ENCODE data around the gene MBD5.

Gene MBD5

DNA sequence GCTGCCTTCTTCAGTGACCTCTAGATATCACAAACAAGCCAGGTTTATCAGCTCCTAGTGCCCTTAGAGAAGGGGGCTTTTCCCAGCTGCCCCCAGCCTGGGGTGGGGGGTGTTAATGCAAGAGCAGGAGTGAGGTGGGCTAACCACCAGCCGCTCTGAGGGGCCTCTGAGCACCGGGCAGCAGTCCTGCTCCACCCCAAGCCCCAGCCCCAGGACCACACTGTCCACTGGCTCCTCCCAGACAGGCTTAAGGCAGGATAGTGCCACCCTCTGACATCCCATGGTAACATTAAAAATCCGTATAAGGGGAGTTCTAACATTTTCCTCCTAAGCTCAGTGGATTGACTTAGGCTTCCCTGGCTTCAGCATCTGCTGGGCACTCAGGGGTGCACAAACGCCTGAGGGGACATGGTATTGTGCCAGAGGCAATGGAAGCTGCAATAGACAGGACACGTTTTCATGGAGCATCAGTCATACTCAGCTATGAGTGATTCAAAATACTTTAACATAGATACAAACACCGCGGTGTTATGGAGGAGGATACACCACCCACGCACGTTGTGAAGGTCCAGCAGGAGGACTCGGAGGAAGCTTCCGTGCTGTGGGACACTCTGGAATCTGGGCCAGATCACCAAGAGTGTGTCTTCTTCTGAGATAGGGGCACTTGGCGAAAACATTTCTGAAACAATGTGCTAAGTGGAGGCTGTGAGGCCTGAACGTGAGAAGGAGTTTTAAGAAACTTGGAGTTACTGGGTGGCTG is 511.0 kb downstream of the MBD5 start:
- Histone ChIP-seq H3K18ac (ENCODE audit: low read length) (no peak overlapping the region), H3K79me1 (ENCODE audit: low read depth, low read length) (no peaks in the 10 kb centered on the region), H3K4ac (ENCODE audit: low read length) (no peak overlapping the region), H2BK120ac (ENCODE audit: low read depth, low read length) (no peak overlapping the region), H4K91ac (ENCODE audit: low read depth, low read length, poor library complexity) (no peak overlapping the region), H3K36me3 (replicated peaks in 1 of 2; ENCODE audit: control insufficient read depth in 2 of 2, insufficient read depth in 2 of 2, low read length in 2 of 2) (no peaks in the 10 kb centered on the region), H3K4me2 (ENCODE audit: insufficient read depth, low read length, poor library complexity, severe bottlenecking) (no peak overlapping the region), H3K4me3 (ENCODE audit: low read length in 2 of 2) (no peak overlapping the region), H3K23ac (ENCODE audit: low read depth, low read length, poor library complexity) (no peak overlapping the region), H2BK5ac (ENCODE audit: low read length) (no peak overlapping the region), H3K9me3 (replicated peaks in 1 of 2; ENCODE audit: control insufficient read depth in 2 of 2, insufficient read depth in 1 of 2, low read depth in 1 of 2, low read length in 2 of 2) (peaks cover 0 to 3% of the 10 kb centered on the region in 2 donors), H2BK12ac (ENCODE audit: low read length) (no peak overlapping the region), H3K9ac (ENCODE audit: low read depth, low read length, poor library complexity) (no peak overlapping the region), H4K8ac (ENCODE audit: low read depth, low read length) (no peak overlapping the region), H2BK15ac (ENCODE audit: low read length) (no peak overlapping the region), H3K27me3 (ENCODE audit: control insufficient read depth in 3 of 3, insufficient read depth in 3 of 3, low read depth in 1 of 3, low read length in 3 of 3) (peaks cover 0 to 2% (median 2%) of the 10 kb centered on the region in 3 experiments), H3K4me1 (ENCODE audit: control insufficient read depth in 2 of 2, insufficient read depth in 1 of 2, low read depth in 1 of 2, low read length in 2 of 2) (peaks cover 3 to 10% of the 10 kb centered on the region in 2 donors), H2AK5ac (ENCODE audit: low read depth, low read length) (no peak overlapping the region), H2AFZ (ENCODE audit: low read length) (no peak overlapping the region), H3K14ac (ENCODE audit: low read length) (no peak overlapping the region), H3K27ac (replicated peaks; ENCODE audit: low read length) (no peak overlapping the region)
- no peak for DNase-seq (ENCODE audit: low spot score)
- no CpG with 5 or more reads among the region's 13 CpGs for WGBS, 2 donors (ENCODE audit: extremely low coverage in 2 of 2, insufficient read length in 2 of 2, insufficient replicate concordance in 1 of 2)

DNA sequence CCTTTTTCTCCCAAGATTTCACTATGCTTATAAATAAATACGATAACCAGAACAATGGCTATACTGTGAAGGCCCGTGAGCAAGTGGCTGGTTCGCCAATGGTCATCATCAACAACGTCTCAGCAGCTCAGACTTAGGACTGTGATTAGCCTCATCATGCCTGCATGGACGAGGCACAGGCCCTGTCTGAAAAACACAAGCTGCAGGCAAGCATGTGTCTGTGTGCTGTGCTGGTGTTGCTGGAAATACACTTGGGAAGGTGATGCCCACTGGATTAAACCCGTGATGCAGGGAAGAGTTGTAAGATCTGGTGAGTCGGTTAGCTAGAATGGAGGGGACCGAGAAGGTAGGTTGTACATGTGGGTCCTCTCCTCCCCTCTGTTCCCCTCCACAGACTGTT is 512.1 kb downstream of the MBD5 start:
- no peak overlapping the region for H3K4me2 ChIP-seq (ENCODE audit: insufficient read depth, low read length, poor library complexity, severe bottlenecking)
- H2BK5ac ChIP-seq (ENCODE audit: low read length) = no peak overlapping the region
- H3K14ac ChIP-seq (ENCODE audit: low read length) = no peak overlapping the region
- H4K8ac ChIP-seq (ENCODE audit: low read depth, low read length) = no peak overlapping the region
- H4K91ac ChIP-seq (ENCODE audit: low read depth, low read length, poor library complexity) = peak overlapping the region; percentile 20
- H3K27me3 ChIP-seq (ENCODE audit: control insufficient read depth in 3 of 3, insufficient read depth in 3 of 3, low read depth in 1 of 3, low read length in 3 of 3) = peaks cover 0 to 8% (median 2%) of the 10 kb centered on the region in 3 experiments
- no peaks in the 10 kb centered on the region for H3K9me3 ChIP-seq (replicated peaks in 1 of 2; ENCODE audit: control insufficient read depth in 2 of 2, insufficient read depth in 1 of 2, low read depth in 1 of 2, low read length in 2 of 2)
- H3K4me1 ChIP-seq (ENCODE audit: control insufficient read depth in 2 of 2, insufficient read depth in 1 of 2, low read depth in 1 of 2, low read length in 2 of 2) = peaks cover 4 to 7% of the 10 kb centered on the region in 2 donors
- no CpG with 5 or more reads among the region's 8 CpGs for WGBS, 2 donors (ENCODE audit: extremely low coverage in 2 of 2, insufficient read length in 2 of 2, insufficient replicate concordance in 1 of 2)
- H3K27ac ChIP-seq (replicated peaks; ENCODE audit: low read length) = no peak overlapping the region
- no peak overlapping the region for H3K18ac ChIP-seq (ENCODE audit: low read length)
- H3K4me3 ChIP-seq (ENCODE audit: low read length in 2 of 2) = no peak overlapping the region
- no peak for DNase-seq (ENCODE audit: low spot score)
- no peak overlapping the region for H2BK15ac ChIP-seq (ENCODE audit: low read length)
- no peak overlapping the region for H2AFZ ChIP-seq (ENCODE audit: low read length)
- no peak overlapping the region for H3K23ac ChIP-seq (ENCODE audit: low read depth, low read length, poor library complexity)
- H3K79me1 ChIP-seq (ENCODE audit: low read depth, low read length) = no peaks in the 10 kb centered on the region
- no peaks in the 10 kb centered on the region for H3K36me3 ChIP-seq (replicated peaks in 1 of 2; ENCODE audit: control insufficient read depth in 2 of 2, insufficient read depth in 2 of 2, low read length in 2 of 2)
- H2BK12ac ChIP-seq (ENCODE audit: low read length) = no peak overlapping the region
- H2BK120ac ChIP-seq (ENCODE audit: low read depth, low read length) = no peak overlapping the region
- no peak overlapping the region for H2AK5ac ChIP-seq (ENCODE audit: low read depth, low read length)
- no peak overlapping the region for H3K4ac ChIP-seq (ENCODE audit: low read length)
- H3K9ac ChIP-seq (ENCODE audit: low read depth, low read length, poor library complexity) = no peak overlapping the region

DNA sequence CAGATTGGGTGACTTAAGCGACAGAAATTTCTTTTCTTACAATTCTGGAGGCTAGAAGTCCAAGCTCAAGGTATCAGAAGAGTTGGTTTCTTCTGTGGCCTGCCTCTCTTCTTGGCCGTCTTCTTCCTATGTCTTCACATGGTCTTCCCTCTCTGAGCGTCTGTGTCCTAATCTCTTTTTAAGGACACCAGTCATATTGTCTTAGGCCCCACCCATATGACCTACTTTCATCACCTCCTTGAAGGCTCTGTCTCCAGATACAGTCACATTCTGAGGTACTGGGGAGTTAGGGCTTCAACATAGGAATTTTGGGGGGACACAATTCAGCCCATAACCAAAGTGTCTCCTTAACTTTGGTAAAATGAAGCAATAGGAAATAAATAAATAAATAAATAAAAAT is 512.8 kb downstream of the MBD5 start:
- Histone ChIP-seq H4K91ac (ENCODE audit: low read depth, low read length, poor library complexity) (no peak overlapping the region), H3K4ac (ENCODE audit: low read length) (no peak overlapping the region), H3K27ac (replicated peaks; ENCODE audit: low read length) (no peak overlapping the region), H3K14ac (ENCODE audit: low read length) (no peak overlapping the region), H2AFZ (ENCODE audit: low read length) (no peak overlapping the region), H3K79me1 (ENCODE audit: low read depth, low read length) (no peaks in the 10 kb centered on the region), H3K4me1 (ENCODE audit: control insufficient read depth in 2 of 2, insufficient read depth in 1 of 2, low read depth in 1 of 2, low read length in 2 of 2) (peaks cover 7% of the 10 kb centered on the region in 2 donors), H3K36me3 (replicated peaks in 1 of 2; ENCODE audit: control insufficient read depth in 2 of 2, insufficient read depth in 2 of 2, low read length in 2 of 2) (no peaks in the 10 kb centered on the region), H2BK120ac (ENCODE audit: low read depth, low read length) (no peak overlapping the region), H3K9me3 (replicated peaks in 1 of 2; ENCODE audit: control insufficient read depth in 2 of 2, insufficient read depth in 1 of 2, low read depth in 1 of 2, low read length in 2 of 2) (no peaks in the 10 kb centered on the region), H2BK12ac (ENCODE audit: low read length) (no peak overlapping the region), H3K9ac (ENCODE audit: low read depth, low read length, poor library complexity) (no peak overlapping the region), H3K23ac (ENCODE audit: low read depth, low read length, poor library complexity) (no peak overlapping the region), H2BK5ac (ENCODE audit: low read length) (no peak overlapping the region), H2BK15ac (ENCODE audit: low read length) (no peak overlapping the region), H3K4me3 (ENCODE audit: low read length in 2 of 2) (no peak overlapping the region), H3K18ac (ENCODE audit: low read length) (no peak overlapping the region), H3K4me2 (ENCODE audit: insufficient read depth, low read length, poor library complexity, severe bottlenecking) (no peak overlapping the region), H3K27me3 (ENCODE audit: control insufficient read depth in 3 of 3, insufficient read depth in 3 of 3, low read depth in 1 of 3, low read length in 3 of 3) (peaks cover 0 to 8% (median 2%) of the 10 kb centered on the region in 3 experiments), H2AK5ac (ENCODE audit: low read depth, low read length) (no peak overlapping the region), H4K8ac (ENCODE audit: low read depth, low read length) (no peak overlapping the region)
- no CpG with 5 or more reads among the region's 3 CpGs for WGBS, 2 donors (ENCODE audit: extremely low coverage in 2 of 2, insufficient read length in 2 of 2, insufficient replicate concordance in 1 of 2)
- no peak for DNase-seq (ENCODE audit: low spot score)

DNA sequence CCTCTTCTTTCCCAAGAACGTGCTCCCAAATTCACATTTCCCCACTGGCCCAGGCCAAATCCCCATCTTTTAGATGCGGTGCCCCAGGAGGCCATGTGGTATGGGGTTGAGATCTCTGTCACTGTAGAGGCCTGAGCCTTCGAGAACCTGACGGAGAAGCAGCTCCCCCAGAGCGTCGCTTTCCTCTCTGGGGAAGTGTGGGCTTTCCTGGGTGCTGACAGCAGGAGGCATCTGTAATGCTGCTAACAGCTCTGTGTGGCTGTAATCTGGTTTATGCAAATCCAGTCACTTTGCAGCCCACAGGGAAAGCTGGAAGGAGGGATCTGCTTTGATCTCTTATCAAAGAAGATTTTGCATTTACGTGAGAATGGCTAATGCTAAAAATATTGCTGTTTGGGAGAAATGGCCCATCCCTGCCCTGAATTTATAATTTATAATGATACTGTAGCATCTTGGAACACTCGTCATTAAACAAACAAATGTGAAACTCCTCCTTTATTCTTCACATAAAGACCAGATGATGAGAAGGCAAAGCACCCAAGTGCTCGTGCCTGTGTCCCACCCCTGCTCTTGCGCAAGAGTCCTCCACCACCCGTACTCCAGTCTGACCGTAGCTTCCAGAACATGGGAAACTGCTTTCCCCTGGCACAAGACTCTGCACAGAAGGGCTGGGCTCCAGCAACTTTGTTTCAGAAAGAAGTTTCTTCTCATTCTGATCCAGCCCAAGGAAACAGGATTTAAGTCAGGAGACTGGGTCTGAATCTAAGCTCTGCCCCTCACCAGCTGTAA is 513.7 kb downstream of the MBD5 start:
- no CpG with 5 or more reads among the region's 12 CpGs for WGBS, 2 donors (ENCODE audit: extremely low coverage in 2 of 2, insufficient read length in 2 of 2, insufficient replicate concordance in 1 of 2)
- Histone ChIP-seq H3K4me3 (ENCODE audit: low read length in 2 of 2) (no peak overlapping the region), H2BK120ac (ENCODE audit: low read depth, low read length) (no peak overlapping the region), H2AFZ (ENCODE audit: low read length) (no peak overlapping the region), H2AK5ac (ENCODE audit: low read depth, low read length) (no peak overlapping the region), H2BK15ac (ENCODE audit: low read length) (no peak overlapping the region), H3K18ac (ENCODE audit: low read length) (no peak overlapping the region), H3K4ac (ENCODE audit: low read length) (no peak overlapping the region), H4K8ac (ENCODE audit: low read depth, low read length) (no peak overlapping the region), H4K91ac (ENCODE audit: low read depth, low read length, poor library complexity) (no peak overlapping the region), H3K14ac (ENCODE audit: low read length) (no peak overlapping the region), H3K9me3 (replicated peaks in 1 of 2; ENCODE audit: control insufficient read depth in 2 of 2, insufficient read depth in 1 of 2, low read depth in 1 of 2, low read length in 2 of 2) (no peaks in the 10 kb centered on the region), H3K27ac (replicated peaks; ENCODE audit: low read length) (no peak overlapping the region), H3K9ac (ENCODE audit: low read depth, low read length, poor library complexity) (no peak overlapping the region), H3K4me1 (ENCODE audit: control insufficient read depth in 2 of 2, insufficient read depth in 1 of 2, low read depth in 1 of 2, low read length in 2 of 2) (peaks cover 4 to 6% of the 10 kb centered on the region in 2 donors), H3K4me2 (ENCODE audit: insufficient read depth, low read length, poor library complexity, severe bottlenecking) (no peak overlapping the region), H3K27me3 (ENCODE audit: control insufficient read depth in 3 of 3, insufficient read depth in 3 of 3, low read depth in 1 of 3, low read length in 3 of 3) (peaks cover 0 to 8% (median 2%) of the 10 kb centered on the region in 3 experiments), H3K79me1 (ENCODE audit: low read depth, low read length) (no peaks in the 10 kb centered on the region), H2BK5ac (ENCODE audit: low read length) (no peak overlapping the region), H2BK12ac (ENCODE audit: low read length) (no peak overlapping the region), H3K36me3 (replicated peaks in 1 of 2; ENCODE audit: control insufficient read depth in 2 of 2, insufficient read depth in 2 of 2, low read length in 2 of 2) (no peaks in the 10 kb centered on the region), H3K23ac (ENCODE audit: low read depth, low read length, poor library complexity) (no peak overlapping the region)
- DNase-seq (ENCODE audit: low spot score) = no peak
